ENCODE measurements around the gene DLG2.
A peak's percentile ranks its signal among the peaks of the same experiment; 100 is the strongest.

The DLG2 gene

DNA sequence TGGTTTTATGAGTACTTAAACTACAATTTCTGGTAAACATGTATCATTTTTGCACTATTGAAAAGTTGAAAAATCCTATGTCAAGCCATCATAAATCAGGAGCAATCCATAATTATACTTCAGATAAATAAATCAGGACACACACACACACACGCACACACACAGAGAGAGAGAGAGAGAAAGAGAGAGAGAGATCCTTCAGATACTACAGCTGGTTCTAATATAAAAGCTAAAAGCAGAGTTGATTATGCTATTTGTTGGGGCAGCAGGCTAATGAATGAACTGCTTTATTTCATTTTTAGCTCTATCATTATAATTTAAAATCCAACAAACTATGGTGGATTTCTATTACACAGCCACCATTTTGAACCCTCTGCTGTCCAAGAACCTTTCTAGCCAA, 2018.6 kb downstream of the DLG2 start:
- WGBS, result no CpG with 5 or more reads among the region's 1 CpG
- H3K14ac ChIP-seq (ENCODE audit: low read length in 2 of 2), result no peak overlapping the region
- H3K27ac ChIP-seq (ENCODE audit: low read length, poor library complexity, severe bottlenecking), result no peak overlapping the region
- no peak overlapping the region for H4K8ac ChIP-seq (ENCODE audit: low read length)
- no peak overlapping the region for H2BK12ac ChIP-seq (ENCODE audit: low read length in 2 of 2)
- no peak overlapping the region for H2AFZ ChIP-seq (ENCODE audit: low read depth, low read length)
- no peaks in the 10 kb centered on the region for H3K27me3 ChIP-seq (ENCODE audit: control insufficient read depth in 1 of 2, insufficient read depth in 1 of 2, low read length in 2 of 2)
- no peak overlapping the region for H3K4ac ChIP-seq (ENCODE audit: low read depth in 1 of 2, low read length in 2 of 2)
- no peak overlapping the region for H3K23ac ChIP-seq (ENCODE audit: low read length in 2 of 2)
- H2AK5ac ChIP-seq (ENCODE audit: low read length, severe bottlenecking), result no peak overlapping the region
- no peak overlapping the region for H2BK120ac ChIP-seq (ENCODE audit: low read depth, low read length)
- no peak overlapping the region for H2BK15ac ChIP-seq (ENCODE audit: low read depth, poor library complexity, severe bottlenecking)
- no peaks in the 10 kb centered on the region for H3K36me3 ChIP-seq (ENCODE audit: control insufficient read depth in 1 of 2, insufficient read depth in 2 of 2, low read depth in 1 of 2, low read length in 2 of 2)
- no peak overlapping the region for H4K91ac ChIP-seq (ENCODE audit: low read length)
- H3K4me3 ChIP-seq (ENCODE audit: insufficient read depth in 1 of 2, low read depth in 1 of 2, low read length in 2 of 2), result no peak overlapping the region
- H3K18ac ChIP-seq (ENCODE audit: low read depth in 1 of 2, low read length in 2 of 2), result no peak overlapping the region
- no peak overlapping the region for H3K4me2 ChIP-seq (ENCODE audit: low read length, poor library complexity, severe bottlenecking)
- no peak for DNase-seq
- no peaks in the 10 kb centered on the region for H3K9me3 ChIP-seq (ENCODE audit: control insufficient read depth, low read length)
- no peaks in the 10 kb centered on the region for H3K79me1 ChIP-seq (replicated peaks; ENCODE audit: low read length, poor library complexity, severe bottlenecking)
- H3K9ac ChIP-seq (ENCODE audit: low read length), result no peak overlapping the region
- H2BK5ac ChIP-seq (ENCODE audit: low read depth, low read length, poor library complexity, severe bottlenecking), result no peak overlapping the region
- H3K4me1 ChIP-seq (ENCODE audit: control insufficient read depth, insufficient read depth, low read depth, low read length), result no peaks in the 10 kb centered on the region

DNA sequence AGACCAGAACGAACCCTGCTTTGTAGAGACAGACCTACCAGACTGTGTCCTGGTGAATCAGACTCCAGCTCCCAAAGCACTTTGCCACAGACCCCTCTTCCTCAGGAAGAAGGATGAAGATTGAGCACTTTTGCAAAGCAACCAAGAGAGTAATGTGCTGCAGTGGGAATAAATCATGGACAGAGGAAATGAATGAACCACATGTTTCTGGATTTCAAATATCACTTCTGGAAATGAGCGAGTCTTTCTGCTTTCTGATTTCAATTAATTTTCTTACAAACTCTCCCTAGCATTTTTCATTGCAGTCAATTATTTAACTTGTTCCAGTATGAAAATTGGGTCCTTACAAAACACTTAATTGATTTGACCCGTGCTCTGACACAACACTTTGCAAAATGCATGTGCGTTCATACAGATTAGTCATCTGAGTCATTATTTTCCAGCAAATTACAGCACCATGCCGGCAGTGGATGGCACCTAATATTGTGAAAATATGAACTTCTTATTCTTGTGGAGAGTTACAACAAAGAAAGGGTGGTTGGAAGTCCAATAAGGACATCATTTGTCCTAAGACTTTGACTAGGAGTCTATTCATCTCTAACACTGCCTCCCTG, 2025.1 kb downstream of the DLG2 start:
- no peak overlapping the region for H2BK5ac ChIP-seq (ENCODE audit: low read depth, low read length, poor library complexity, severe bottlenecking)
- no peaks in the 10 kb centered on the region for H3K79me1 ChIP-seq (replicated peaks; ENCODE audit: low read length, poor library complexity, severe bottlenecking)
- H3K4me3 ChIP-seq (ENCODE audit: insufficient read depth in 1 of 2, low read depth in 1 of 2, low read length in 2 of 2), result no peak overlapping the region
- no peak overlapping the region for H4K8ac ChIP-seq (ENCODE audit: low read length)
- H2AFZ ChIP-seq (ENCODE audit: low read depth, low read length), result no peak overlapping the region
- no peak overlapping the region for H3K14ac ChIP-seq (ENCODE audit: low read length in 2 of 2)
- no peak overlapping the region for H3K18ac ChIP-seq (ENCODE audit: low read depth in 1 of 2, low read length in 2 of 2)
- H3K36me3 ChIP-seq (ENCODE audit: control insufficient read depth in 1 of 2, insufficient read depth in 2 of 2, low read depth in 1 of 2, low read length in 2 of 2), result no peaks in the 10 kb centered on the region
- H3K9ac ChIP-seq (ENCODE audit: low read length), result no peak overlapping the region
- no peak overlapping the region for H2BK120ac ChIP-seq (ENCODE audit: low read depth, low read length)
- H3K4me2 ChIP-seq (ENCODE audit: low read length, poor library complexity, severe bottlenecking), result no peak overlapping the region
- no peaks in the 10 kb centered on the region for H3K4me1 ChIP-seq (ENCODE audit: control insufficient read depth, insufficient read depth, low read depth, low read length)
- no peaks in the 10 kb centered on the region for H3K27me3 ChIP-seq (ENCODE audit: control insufficient read depth in 1 of 2, insufficient read depth in 1 of 2, low read length in 2 of 2)
- H3K27ac ChIP-seq (ENCODE audit: low read length, poor library complexity, severe bottlenecking), result no peak overlapping the region
- no peak overlapping the region for H2BK15ac ChIP-seq (ENCODE audit: low read depth, poor library complexity, severe bottlenecking)
- WGBS, result 84% methylated on average over 5 of the region's 5 CpGs
- no peak overlapping the region for H3K4ac ChIP-seq (ENCODE audit: low read depth in 1 of 2, low read length in 2 of 2)
- no peak overlapping the region for H4K91ac ChIP-seq (ENCODE audit: low read length)
- no peak overlapping the region for H3K23ac ChIP-seq (ENCODE audit: low read length in 2 of 2)
- no peak overlapping the region for H2AK5ac ChIP-seq (ENCODE audit: low read length, severe bottlenecking)
- no peak for DNase-seq
- no peak overlapping the region for H2BK12ac ChIP-seq (ENCODE audit: low read length in 2 of 2)
- H3K9me3 ChIP-seq (ENCODE audit: control insufficient read depth, low read length), result no peaks in the 10 kb centered on the region

DNA sequence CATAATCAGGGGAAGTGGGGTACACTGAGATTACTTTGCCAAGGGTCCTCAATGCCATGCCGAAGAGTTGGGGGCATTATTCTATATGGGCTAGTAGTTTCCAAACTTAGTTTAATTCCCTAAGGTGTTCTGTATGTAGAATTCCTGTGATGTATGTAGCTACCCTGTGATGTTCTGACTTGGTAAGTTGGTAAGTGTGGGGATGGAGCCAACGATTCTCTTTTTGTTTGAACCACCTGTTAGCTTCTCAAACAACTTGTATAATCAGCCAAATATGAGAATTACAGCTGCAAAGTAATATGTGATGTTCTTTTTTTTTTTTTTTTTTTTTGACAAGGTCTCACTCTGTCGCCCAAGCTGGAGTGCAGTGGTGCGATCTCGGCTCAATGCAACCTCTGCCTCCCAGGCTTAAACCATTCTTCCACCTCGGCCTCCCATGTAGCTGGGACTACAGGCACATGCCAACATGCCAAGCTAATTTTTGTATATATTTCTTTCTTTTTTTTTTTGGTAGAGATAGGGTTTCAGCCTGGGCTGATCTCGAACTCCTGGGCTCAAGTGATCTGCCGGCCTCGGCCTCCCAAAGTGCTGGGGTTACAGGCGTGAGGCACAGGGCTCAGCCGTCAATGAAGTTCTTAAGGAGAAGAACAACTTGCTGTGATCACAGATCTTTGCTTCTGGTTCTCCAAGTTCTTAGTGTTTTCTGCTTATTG, 2025.8 kb downstream of the DLG2 start:
- Histone ChIP-seq H3K79me1 (replicated peaks; ENCODE audit: low read length, poor library complexity, severe bottlenecking) (no peaks in the 10 kb centered on the region), H3K4me1 (ENCODE audit: control insufficient read depth, insufficient read depth, low read depth, low read length) (no peaks in the 10 kb centered on the region), H2BK120ac (ENCODE audit: low read depth, low read length) (no peak overlapping the region), H3K4me2 (ENCODE audit: low read length, poor library complexity, severe bottlenecking) (no peak overlapping the region), H3K36me3 (ENCODE audit: control insufficient read depth in 1 of 2, insufficient read depth in 2 of 2, low read depth in 1 of 2, low read length in 2 of 2) (no peaks in the 10 kb centered on the region), H3K9ac (ENCODE audit: low read length) (no peak overlapping the region), H3K9me3 (ENCODE audit: control insufficient read depth, low read length) (no peaks in the 10 kb centered on the region), H4K91ac (ENCODE audit: low read length) (no peak overlapping the region), H3K4ac (ENCODE audit: low read depth in 1 of 2, low read length in 2 of 2) (no peak overlapping the region), H4K8ac (ENCODE audit: low read length) (no peak overlapping the region), H2AFZ (ENCODE audit: low read depth, low read length) (no peak overlapping the region), H3K14ac (ENCODE audit: low read length in 2 of 2) (no peak overlapping the region), H2BK15ac (ENCODE audit: low read depth, poor library complexity, severe bottlenecking) (no peak overlapping the region), H3K18ac (ENCODE audit: low read depth in 1 of 2, low read length in 2 of 2) (no peak overlapping the region), H3K27ac (ENCODE audit: low read length, poor library complexity, severe bottlenecking) (no peak overlapping the region), H3K23ac (ENCODE audit: low read length in 2 of 2) (no peak overlapping the region), H2AK5ac (ENCODE audit: low read length, severe bottlenecking) (no peak overlapping the region), H3K4me3 (ENCODE audit: insufficient read depth in 1 of 2, low read depth in 1 of 2, low read length in 2 of 2) (no peak overlapping the region), H2BK5ac (ENCODE audit: low read depth, low read length, poor library complexity, severe bottlenecking) (no peak overlapping the region), H3K27me3 (ENCODE audit: control insufficient read depth in 1 of 2, insufficient read depth in 1 of 2, low read length in 2 of 2) (no peaks in the 10 kb centered on the region), H2BK12ac (ENCODE audit: low read length in 2 of 2) (no peak overlapping the region)
- 82% methylated on average over 6 of the region's 11 CpGs for WGBS
- no peak for DNase-seq

DNA sequence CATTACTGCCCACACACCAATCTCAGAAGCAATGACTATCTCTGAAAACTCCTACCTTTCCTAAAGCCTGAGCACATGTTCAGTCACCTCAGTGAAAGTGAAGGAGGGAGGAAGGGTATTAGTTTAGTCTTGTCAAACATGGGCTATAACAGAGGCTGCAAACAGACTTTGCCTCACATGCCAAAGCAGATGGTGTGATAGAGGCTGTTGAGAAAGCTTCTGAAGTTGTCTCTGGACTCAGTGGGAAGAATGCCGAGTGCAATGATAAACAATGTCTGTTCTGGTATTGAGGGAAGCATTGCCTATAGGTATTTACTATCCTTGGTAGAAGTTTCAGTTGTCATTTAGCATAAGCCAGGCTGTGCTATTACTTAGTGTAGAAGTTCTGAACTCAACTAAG, 2026.5 kb downstream of the DLG2 start:
- H3K79me1 ChIP-seq (replicated peaks; ENCODE audit: low read length, poor library complexity, severe bottlenecking), result no peaks in the 10 kb centered on the region
- 12% methylated on average over 1 of the region's 1 CpG for WGBS

More for the DNA sequence above, 2026.5 kb downstream of the DLG2 start:
- H2AFZ ChIP-seq (ENCODE audit: low read depth, low read length), result no peak overlapping the region
- H2AK5ac ChIP-seq (ENCODE audit: low read length, severe bottlenecking), result no peak overlapping the region
- H3K18ac ChIP-seq (ENCODE audit: low read depth in 1 of 2, low read length in 2 of 2), result peak overlapping the region in 1 of 2 experiments; percentile 34
- no peaks in the 10 kb centered on the region for H3K27me3 ChIP-seq (ENCODE audit: control insufficient read depth in 1 of 2, insufficient read depth in 1 of 2, low read length in 2 of 2)
- H3K9ac ChIP-seq (ENCODE audit: low read length), result no peak overlapping the region
- no peak overlapping the region for H2BK15ac ChIP-seq (ENCODE audit: low read depth, poor library complexity, severe bottlenecking)
- H3K14ac ChIP-seq (ENCODE audit: low read length in 2 of 2), result peak overlapping the region in 1 of 2 experiments; percentile 15
- H3K9me3 ChIP-seq (ENCODE audit: control insufficient read depth, low read length), result no peaks in the 10 kb centered on the region
- no peak overlapping the region for H3K4me3 ChIP-seq (ENCODE audit: insufficient read depth in 1 of 2, low read depth in 1 of 2, low read length in 2 of 2)
- no peak overlapping the region for H3K4me2 ChIP-seq (ENCODE audit: low read length, poor library complexity, severe bottlenecking)
- no peak for DNase-seq
- H3K23ac ChIP-seq (ENCODE audit: low read length in 2 of 2), result no peak overlapping the region
- no peak overlapping the region for H3K4ac ChIP-seq (ENCODE audit: low read depth in 1 of 2, low read length in 2 of 2)
- no peak overlapping the region for H4K8ac ChIP-seq (ENCODE audit: low read length)
- no peak overlapping the region for H4K91ac ChIP-seq (ENCODE audit: low read length)
- H3K4me1 ChIP-seq (ENCODE audit: control insufficient read depth, insufficient read depth, low read depth, low read length), result no peaks in the 10 kb centered on the region
- no peaks in the 10 kb centered on the region for H3K36me3 ChIP-seq (ENCODE audit: control insufficient read depth in 1 of 2, insufficient read depth in 2 of 2, low read depth in 1 of 2, low read length in 2 of 2)
- H2BK12ac ChIP-seq (ENCODE audit: low read length in 2 of 2), result no peak overlapping the region
- H3K27ac ChIP-seq (ENCODE audit: low read length, poor library complexity, severe bottlenecking), result no peak overlapping the region
- H2BK120ac ChIP-seq (ENCODE audit: low read depth, low read length), result no peak overlapping the region
- no peak overlapping the region for H2BK5ac ChIP-seq (ENCODE audit: low read depth, low read length, poor library complexity, severe bottlenecking)

Measured in mesenchymal stem cell (in vitro differentiated cells and primary cell).